ENCODE measurements around the gene BMP10.

DNA sequence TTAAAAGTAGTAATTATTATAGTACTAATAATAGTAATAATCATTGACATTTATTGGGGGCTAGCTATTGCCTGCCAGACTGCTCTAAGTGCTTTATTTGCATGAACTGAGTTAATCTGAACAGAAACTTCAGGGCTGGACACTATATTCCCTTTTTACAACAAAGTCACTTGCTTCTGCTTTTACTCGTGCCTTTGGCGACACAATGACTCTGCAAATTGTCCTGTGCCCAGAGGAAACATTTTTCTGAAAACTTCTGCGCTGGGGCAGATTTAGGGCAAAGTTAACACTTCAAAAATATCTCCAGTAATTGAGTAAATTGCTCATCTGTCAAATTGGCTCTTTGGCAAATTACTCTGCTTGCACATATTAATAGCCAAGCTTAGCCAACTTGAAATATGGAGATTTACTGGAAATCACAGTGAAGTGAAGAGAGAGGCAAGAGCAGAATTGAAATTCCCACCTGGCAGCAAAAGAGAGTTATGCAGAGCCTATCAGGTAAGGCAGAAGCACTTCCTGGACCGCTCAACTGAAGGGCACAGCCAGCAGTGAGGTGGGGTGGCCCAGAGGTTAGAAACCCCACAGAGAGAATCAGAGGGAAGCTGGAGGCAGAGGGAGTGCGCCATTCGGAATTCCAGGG lies 36.3 kb downstream of the BMP10 start:
- TF ChIP-seq ZFX (IDR thresholded peaks at IDR 0.05), result no peak
- TF ChIP-seq, protein P1, sequence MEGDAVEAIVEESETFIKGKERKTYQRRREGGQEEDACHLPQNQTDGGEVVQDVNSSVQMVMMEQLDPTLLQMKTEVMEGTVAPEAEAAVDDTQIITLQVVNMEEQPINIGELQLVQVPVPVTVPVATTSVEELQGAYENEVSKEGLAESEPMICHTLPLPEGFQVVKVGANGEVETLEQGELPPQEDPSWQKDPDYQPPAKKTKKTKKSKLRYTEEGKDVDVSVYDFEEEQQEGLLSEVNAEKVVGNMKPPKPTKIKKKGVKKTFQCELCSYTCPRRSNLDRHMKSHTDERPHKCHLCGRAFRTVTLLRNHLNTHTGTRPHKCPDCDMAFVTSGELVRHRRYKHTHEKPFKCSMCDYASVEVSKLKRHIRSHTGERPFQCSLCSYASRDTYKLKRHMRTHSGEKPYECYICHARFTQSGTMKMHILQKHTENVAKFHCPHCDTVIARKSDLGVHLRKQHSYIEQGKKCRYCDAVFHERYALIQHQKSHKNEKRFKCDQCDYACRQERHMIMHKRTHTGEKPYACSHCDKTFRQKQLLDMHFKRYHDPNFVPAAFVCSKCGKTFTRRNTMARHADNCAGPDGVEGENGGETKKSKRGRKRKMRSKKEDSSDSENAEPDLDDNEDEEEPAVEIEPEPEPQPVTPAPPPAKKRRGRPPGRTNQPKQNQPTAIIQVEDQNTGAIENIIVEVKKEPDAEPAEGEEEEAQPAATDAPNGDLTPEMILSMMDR (conservative IDR thresholded peaks at IDR 0.05), result no peak
